Activated T-cell treated with anti-CD3 and anti-CD28 coated beads for 1 hour (primary cell): ENCODE data around the gene FAAP100.
"Not testable (repeated sequence)": the region's sequence is repeated elsewhere in the genome, so short reads cannot be mapped to it uniquely, and the experiment has no call there.

Experiments used
- DNase-seq: peaks from one replicate; pipeline ENCODE4 v3.0.0-alpha.2; 2020; ENCODE audit warnings: low read depth

FAAP100 gene

GRCh38 chr17:81537856-81538555 lies 14.1 kb downstream of the FAAP100 start:
- no peak for DNase-seq

GRCh38 chr17:81537343-81537855 lies 14.8 kb downstream of the FAAP100 start:
- peak; percentile 32 for DNase-seq

DNA sequence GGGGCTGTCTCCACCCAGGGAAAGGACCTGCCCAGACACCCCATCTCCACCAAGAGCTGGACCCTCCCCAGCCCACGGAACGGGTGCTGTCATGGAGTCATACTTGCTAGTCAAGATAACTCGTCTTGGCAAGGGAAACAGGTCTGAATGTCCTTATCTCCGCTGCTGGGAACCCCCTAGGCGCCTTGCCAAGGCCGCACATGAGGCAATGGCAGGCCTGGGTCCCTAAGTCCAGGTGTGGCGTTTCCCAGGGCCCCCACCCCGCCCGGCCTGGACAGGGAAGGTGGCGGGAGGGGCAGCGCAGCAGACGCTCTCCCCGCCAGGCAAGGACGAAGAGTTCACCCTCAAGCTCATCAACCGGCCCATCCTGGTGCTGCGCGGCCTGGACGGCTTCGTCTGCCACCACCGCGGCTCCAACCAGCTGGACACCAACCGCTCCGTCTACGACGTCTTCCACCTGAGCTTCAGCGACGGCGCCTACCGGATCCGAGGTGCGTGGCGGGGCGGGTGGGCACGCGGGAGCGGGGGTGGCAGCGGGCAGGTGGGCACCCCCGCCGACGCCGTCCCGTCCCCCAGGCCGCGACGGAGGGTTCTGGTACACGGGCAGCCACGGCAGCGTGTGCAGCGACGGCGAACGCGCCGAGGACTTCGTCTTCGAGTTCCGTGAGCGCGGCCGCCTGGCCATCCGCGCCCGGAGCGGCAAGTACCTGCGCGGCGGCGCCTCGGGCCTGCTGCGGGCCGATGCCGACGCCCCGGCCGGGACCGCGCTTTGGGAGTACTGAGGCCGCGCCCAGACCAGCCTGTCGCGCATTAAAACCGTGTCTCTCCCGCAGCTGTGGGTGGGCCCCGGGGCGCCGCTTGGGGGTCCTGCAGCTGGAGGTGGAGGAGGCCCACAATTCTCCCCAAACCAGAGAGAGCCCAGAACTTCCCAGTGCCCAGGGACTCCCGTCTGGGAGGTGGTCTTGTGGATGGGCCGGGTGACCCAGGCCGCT lies 15.6 kb downstream of the FAAP100 start:
- DNase-seq, result no peak

- no peak for DNase-seq
Measured at GRCh38 chr17:81535480-81536298, 16.5 kb downstream of the FAAP100 start.

DNA sequence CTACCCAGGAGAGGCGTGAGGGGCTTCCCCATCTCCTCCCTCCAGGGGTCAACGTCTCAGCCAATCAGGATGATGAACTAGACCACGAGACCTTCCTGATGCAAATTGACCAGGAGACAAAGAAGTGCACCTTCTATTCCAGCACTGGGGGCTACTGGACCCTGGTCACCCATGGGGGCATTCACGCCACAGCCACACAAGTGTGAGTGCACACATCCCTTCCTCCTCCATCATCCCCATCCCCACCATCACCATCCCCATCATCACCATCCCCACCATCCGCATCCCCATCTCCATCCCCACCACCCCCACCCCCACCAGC lies 17.2 kb downstream of the FAAP100 start:
- no peak for DNase-seq

GRCh38 chr17:81534157-81535006 lies 17.8 kb downstream of the FAAP100 start:
- DNase-seq, result no peak

DNA sequence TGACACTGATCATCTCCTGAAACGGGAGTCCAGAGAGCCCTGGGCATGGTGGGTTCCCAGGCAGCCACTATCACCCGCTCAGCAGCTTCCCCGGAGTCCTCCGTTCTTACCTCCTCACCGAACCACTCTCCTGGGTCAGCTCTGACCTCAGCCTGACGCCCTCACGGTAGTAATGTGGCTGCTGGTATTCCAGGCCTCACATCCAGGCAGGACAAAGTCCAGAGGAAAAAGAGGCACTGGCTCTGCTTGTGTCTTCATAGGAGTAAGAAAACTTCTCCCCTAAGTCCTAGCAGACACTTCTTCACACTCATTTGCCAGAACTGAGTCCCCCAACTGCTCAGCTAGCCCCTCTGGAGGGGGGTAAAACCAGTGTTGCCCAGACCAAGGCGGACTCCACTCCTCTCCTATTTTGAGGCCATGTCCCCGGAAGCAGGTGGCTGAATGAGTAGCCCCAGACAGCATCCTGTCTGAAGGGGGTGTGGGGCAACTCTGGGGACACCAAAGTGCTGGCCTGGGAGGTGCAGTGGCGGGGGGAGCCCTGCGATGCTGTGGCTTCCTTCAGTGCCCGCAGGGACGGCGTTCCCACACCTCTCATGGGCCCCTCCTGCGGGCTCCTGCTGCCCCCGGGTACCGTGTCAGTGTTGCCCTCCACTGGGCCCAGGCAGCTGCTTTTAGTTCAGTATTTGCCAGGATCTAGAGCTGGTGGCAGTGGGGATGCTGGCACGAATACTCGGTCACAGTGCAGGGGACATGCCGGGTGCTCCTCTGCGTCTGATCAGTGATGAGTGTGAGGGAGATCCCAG lies 18.6 kb downstream of the FAAP100 start:
- DNase-seq, result no peak

DNA sequence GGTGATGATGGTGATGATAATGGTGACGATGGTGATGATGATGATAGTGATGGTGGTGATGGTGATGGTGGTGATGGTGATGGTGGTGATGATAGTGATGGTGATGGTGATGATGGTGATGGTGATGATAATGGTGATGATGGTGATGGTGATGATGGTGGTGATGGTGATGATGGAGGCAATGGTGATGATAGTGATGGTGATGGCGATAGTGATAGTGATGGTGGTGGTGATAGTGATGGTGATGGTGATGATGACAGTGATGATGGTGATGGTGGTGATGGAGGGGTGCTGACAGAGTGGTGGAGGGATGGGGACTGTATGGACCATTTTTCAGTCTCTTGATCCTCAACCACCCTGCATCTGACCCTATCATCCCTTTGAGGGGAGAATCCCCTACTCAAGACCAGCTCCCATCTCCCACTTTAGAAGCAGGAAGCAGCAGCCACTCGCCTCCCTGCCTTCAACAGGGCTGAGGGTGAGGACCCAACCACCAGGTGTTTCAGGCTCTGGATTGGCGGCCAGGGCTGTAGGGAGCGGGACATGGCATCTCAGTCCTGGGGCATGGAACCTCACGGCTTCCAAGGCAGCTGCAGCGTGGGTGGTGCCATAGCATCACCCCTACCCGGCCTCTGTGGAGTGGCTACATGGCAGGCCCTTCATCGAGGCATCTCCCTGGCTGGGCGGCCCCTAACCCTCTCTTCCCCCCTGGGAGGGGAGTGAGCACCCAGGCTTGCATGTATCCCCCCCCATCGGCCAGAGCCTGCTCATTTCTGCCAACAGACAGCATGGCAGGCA lies 19.5 kb downstream of the FAAP100 start:
- DNase-seq, result no peak

DNA sequence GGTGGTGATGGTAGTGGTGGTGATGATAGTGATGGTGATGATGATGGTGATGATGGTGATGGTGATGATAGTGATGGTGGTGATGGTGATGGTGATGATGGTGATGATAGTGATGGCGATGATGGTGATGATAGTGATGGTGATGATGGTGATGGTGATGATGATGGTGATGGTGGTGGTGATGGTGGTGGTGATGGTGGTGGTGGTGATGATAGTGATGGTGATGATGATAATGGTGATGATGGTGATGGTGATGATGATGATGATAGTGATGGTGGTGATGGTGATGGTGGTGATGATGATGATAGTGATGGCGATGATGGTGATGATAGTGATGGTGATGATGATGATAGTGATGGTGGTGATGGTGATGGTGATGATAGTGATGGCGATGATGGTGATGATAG lies 20.2 kb downstream of the FAAP100 start:
- DNase-seq, result not testable (repeated sequence)

DNA sequence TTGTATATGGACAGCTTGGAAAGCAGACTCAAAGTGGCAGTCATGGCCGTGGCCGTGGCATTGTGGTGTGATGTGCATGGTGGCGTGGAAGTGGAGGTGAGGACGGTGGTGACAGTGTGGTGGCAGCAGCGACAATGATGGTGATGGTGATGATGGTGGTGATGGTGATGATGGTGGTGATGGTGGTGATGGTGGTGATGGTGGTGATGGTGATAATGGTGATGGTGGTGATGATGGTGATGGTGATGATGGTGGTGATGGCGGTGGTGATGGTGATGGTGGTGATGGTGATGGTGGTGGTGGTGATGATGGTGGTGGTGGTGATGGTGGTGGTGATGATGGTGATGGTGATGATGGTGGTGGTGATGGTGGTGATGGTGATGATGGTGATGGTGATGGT lies 21.1 kb downstream of the FAAP100 start:
- not testable (repeated sequence) for DNase-seq

- DNase-seq, result no peak
Measured at GRCh38 chr17:81529437-81529803, 22.7 kb downstream of the FAAP100 start.

DNA sequence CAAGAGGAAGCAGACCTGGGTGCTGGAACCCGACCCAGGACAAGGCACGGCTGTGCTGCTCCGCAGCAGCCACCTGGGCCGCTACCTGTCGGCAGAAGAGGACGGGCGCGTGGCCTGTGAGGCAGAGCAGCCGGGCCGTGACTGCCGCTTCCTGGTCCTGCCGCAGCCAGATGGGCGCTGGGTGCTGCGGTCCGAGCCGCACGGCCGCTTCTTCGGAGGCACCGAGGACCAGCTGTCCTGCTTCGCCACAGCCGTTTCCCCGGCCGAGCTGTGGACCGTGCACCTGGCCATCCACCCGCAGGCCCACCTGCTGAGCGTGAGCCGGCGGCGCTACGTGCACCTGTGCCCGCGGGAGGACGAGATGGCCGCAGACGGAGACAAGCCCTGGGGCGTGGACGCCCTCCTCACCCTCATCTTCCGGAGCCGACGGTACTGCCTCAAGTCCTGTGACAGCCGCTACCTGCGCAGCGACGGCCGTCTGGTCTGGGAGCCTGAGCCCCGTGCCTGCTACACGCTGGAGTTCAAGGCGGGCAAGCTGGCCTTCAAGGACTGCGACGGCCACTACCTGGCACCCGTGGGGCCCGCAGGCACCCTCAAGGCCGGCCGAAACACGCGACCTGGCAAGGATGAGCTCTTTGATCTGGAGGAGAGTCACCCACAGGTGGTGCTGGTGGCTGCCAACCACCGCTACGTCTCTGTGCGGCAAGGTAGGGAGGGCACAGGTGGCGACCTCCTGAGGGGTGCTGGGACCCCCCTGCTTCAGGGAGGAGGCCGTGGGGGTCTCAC lies 23.3 kb downstream of the FAAP100 start:
- no peak for DNase-seq

DNA sequence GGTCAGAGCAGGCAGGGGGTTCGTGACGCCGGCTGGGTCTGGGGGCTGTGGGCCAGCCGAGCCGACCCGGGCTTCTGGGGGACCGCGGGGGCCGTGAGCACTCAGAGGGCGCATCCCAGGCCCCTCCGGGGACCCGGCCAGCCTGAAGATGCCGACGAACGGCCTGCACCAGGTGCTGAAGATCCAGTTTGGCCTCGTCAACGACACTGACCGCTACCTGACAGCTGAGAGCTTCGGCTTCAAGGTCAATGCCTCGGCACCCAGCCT lies 23.8 kb downstream of the FAAP100 start:
- DNase-seq, result no peak

DNA sequence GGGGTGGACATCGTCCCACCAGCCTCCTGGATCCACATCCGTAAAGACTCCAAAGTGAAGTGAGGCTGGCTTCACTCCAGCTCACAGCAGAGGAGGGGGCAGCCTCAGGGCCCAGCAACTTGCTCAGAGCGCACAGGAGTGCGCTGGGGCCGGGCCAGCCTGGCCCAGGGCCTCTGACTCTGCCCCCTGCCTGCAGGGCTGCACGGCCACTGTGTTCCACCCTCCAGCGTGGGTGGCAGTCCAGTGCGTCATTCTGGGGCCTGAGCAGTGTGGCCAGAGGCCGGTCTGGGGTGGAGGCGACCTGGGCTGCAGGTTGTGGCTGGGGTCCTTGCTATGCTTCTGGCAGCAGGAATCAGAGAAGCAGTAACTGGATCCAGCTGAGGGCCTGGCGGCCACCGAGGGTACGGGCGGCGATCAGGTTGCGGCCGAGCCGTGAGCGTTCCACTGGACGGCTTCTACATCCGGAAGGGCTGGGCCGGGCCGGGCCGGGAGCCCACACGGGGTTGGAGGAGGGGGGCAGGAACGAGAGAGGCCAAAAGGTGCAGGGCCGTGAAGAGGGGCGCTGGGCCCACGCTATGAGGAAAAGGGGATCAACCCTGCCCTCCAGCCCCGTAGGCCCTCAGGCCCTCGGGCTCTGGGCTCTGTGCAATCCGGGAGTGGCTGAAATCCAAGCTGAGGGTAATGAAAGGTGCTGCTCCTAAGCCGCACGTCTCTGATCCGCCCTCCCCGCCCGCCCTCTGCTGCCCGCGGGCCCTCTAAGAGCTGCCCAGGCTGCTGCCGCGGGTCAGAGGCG lies 24.4 kb downstream of the FAAP100 start, which contains the start of gene FSCN2:
Gene FSCN2 (plus strand): TSS at position 787 of the 793 bp plus-strand sequence. CDS start 155 bp downstream, outside the sequence.
- DNase-seq, result no peak

DNA sequence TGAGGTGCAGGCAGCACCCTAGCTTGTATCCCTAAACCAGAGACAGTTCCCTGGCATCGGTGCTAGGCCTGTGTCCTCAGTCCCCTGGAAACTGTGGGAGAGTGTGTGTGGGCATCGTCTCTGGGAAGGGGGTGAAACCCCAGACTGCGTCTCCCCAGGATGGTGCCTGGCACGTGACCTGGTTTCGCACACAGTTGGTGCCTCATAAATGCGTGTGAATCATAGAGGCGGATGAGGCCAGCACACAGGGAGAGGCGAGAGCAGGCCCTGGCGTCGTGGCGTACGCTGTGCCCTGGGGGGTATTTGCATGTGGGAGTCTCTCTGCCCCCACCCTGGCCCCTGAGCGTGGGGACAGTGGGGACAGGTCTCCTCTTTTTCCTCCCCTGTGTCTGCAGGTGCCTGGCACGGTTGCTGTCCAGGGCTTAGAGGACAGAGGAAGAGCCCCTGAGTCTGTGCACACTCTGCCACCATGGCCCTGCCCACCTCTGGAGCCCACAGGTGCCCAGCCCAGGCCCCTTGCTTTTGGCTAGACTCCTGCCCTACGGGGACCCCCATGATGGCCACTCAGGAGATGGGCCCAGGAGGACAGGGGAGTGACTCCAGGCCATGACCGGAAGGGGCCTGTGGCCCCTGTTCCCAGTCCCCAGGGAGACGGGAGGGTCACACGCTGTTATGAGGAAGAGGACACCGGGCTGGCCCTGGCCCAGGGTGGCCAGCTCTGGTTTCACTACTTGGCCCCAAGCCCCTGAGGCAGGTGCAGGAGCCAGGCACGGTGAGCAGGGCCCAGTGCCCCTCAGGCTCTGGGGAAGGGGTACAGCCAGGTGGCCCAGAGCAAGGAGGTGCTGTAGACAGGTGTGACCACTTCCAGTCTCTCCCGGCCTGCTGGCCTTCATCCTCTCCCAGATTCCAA lies 25.2 kb downstream of the FAAP100 start:
- DNase-seq, result no peak

DNA sequence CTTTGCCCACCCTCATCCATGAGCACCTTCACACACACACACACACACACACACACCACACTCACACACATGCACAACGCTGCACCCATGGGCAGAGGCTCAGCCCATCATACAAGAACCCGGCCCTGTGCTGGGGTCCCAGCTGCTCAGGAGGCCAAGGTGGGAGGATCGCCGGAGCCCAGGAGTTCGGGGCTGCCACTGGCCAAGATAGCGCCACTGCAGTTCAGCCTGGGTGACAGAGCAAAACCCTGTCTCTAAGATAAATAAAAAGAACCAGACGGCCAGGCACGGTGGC lies 27.3 kb downstream of the FAAP100 start:
- no peak for DNase-seq
